Measurements from ENCODE around the gene OR10H4.
"Not testable (repeated sequence)": the region's sequence is repeated elsewhere in the genome, so short reads cannot be mapped to it uniquely, and the experiment has no call there.

Gene OR10H4

GRCh38 chr19:15974856-15975255 is 26.0 kb downstream of the OR10H4 start:
- FAIRE-seq: no peak
- no peak for DNase-seq (ENCODE audit: insufficient read length, low spot score)
- no peak for TF ChIP-seq POLR2A (IDR thresholded peaks at IDR 0.05; ENCODE audit: low read depth, low read length)

GRCh38 chr19:15976836-15977689 is 28.3 kb downstream of the OR10H4 start:
- no peak for FAIRE-seq
- no peak for TF ChIP-seq POLR2A (IDR thresholded peaks at IDR 0.05; ENCODE audit: low read depth, low read length)

GRCh38 chr19:15977690-15978089 is 28.9 kb downstream of the OR10H4 start:
- DNase-seq (ENCODE audit: insufficient read length, low spot score) (no peak), FAIRE-seq (no peak)
- TF ChIP-seq POLR2A (IDR thresholded peaks at IDR 0.05; ENCODE audit: low read depth, low read length): no peak

More at GRCh38 chr19:15976836-15977689, 28.3 kb downstream of the OR10H4 start:
- DNase-seq (ENCODE audit: insufficient read length, low spot score): no peak

- FAIRE-seq (no peak), DNase-seq (ENCODE audit: insufficient read length, low spot score) (no peak)
- TF ChIP-seq POLR2A (IDR thresholded peaks at IDR 0.05; ENCODE audit: low read depth, low read length): no peak
Observed at GRCh38 chr19:15979293-15979692, 30.5 kb downstream of the OR10H4 start.

- FAIRE-seq; DNase-seq (ENCODE audit: insufficient read length, low spot score): not testable (repeated sequence)
Observed at GRCh38 chr19:15985831-15986230, 37.0 kb downstream of the OR10H4 start.

- DNase-seq (ENCODE audit: insufficient read length, low spot score) (no peak), FAIRE-seq (no peak)
- no peak for TF ChIP-seq POLR2A (IDR thresholded peaks at IDR 0.05; ENCODE audit: low read depth, low read length)
Observed at GRCh38 chr19:15986701-15987100, 37.9 kb downstream of the OR10H4 start.

- no peak for DNase-seq (ENCODE audit: insufficient read length, low spot score)
- no peak for FAIRE-seq
- TF ChIP-seq POLR2A (IDR thresholded peaks at IDR 0.05; ENCODE audit: low read depth, low read length): no peak
Observed at GRCh38 chr19:15989889-15990288, 41.1 kb downstream of the OR10H4 start.

- no peak for FAIRE-seq
- DNase-seq (ENCODE audit: insufficient read length, low spot score): no peak
Observed at GRCh38 chr19:15991602-15992001, 42.8 kb downstream of the OR10H4 start.

GRCh38 chr19:15992014-15992413 is 43.2 kb downstream of the OR10H4 start:
- TF ChIP-seq POLR2A (IDR thresholded peaks at IDR 0.05; ENCODE audit: low read depth, low read length): no peak
- DNase-seq (ENCODE audit: insufficient read length, low spot score): no peak
- FAIRE-seq: no peak

More at GRCh38 chr19:15991602-15992001, 42.8 kb downstream of the OR10H4 start:
- no peak for TF ChIP-seq POLR2A (IDR thresholded peaks at IDR 0.05; ENCODE audit: low read depth, low read length)

GRCh38 chr19:15995536-15995935 is 46.7 kb downstream of the OR10H4 start:
- no peak for FAIRE-seq
- TF ChIP-seq POLR2A (IDR thresholded peaks at IDR 0.05; ENCODE audit: low read depth, low read length): no peak
- no peak for DNase-seq (ENCODE audit: insufficient read length, low spot score)

- FAIRE-seq: no peak
- TF ChIP-seq POLR2A (IDR thresholded peaks at IDR 0.05; ENCODE audit: low read depth, low read length): no peak
- DNase-seq (ENCODE audit: insufficient read length, low spot score): no peak
Observed at GRCh38 chr19:15998166-15998565, 49.4 kb downstream of the OR10H4 start.

Measured in H54 (cell line).